GM23338 (cell line): ENCODE data around the gene BOK. TPM values are rescaled to one million over a fixed set of nuclear protein-coding genes. Genes with fewer than 3 reads are reported as not detected.

Source experiments
- ATAC-seq: fragments of 200-7000 bp; cut with Tn5 transposase; 3 replicates; pipeline ENCODE4 v1.9.1; 2020
- DNase-seq: peaks from one replicate; pipeline ENCODE4 v3.0.0-alpha.2; 2015; ENCODE audit warnings: low spot score
- H2AFZ ChIP-seq: fragments of 200-600 bp; sonication (generic); 2 replicates; pipeline ENCODE4 v1.8.0; 2016; ENCODE audit warnings: antibody characterized with exemption, mild to moderate bottlenecking, moderate library complexity
- H3F3A ChIP-seq: fragments of 200-600 bp; sonication (generic); replicated peaks from 2 replicates; pipeline ENCODE4 v1.8.0; 2017; ENCODE audit warnings: antibody characterized with exemption, mixed run types, low read depth
- H3K27ac ChIP-seq: fragments of 200-600 bp; sonication (generic); 2 replicates; pipeline ENCODE4 v1.6.1; 2016; ENCODE audit warnings: low read depth
- H3K27me3 ChIP-seq: fragments of 200-600 bp; sonication (generic); 2 replicates; pipeline ENCODE4 v1.8.0; 2016; ENCODE audit warnings: mild to moderate bottlenecking, mixed run types, moderate library complexity; ENCODE audit not compliant: insufficient read depth
- H3K36me3 ChIP-seq: fragments of 200-600 bp; sonication (generic); 2 replicates; pipeline ENCODE4 v1.8.0; 2016; ENCODE audit warnings: mild to moderate bottlenecking; ENCODE audit not compliant: insufficient read depth
- H3K4me1 ChIP-seq: fragments of 200-600 bp; sonication (generic); 2 replicates; pipeline ENCODE4 v1.8.0; 2016; ENCODE audit warnings: mild to moderate bottlenecking, moderate library complexity; ENCODE audit not compliant: insufficient read depth
- H3K4me2 ChIP-seq: fragments of 200-600 bp; sonication (generic); 2 replicates; pipeline ENCODE4 v1.7.1; 2017; ENCODE audit warnings: mixed run types
- H3K4me3 ChIP-seq: fragments of 200-600 bp; sonication (generic); 2 replicates; pipeline ENCODE4 v1.6.1; 2016; ENCODE audit warnings: mixed run types
- H3K79me2 ChIP-seq: fragments of 200-600 bp; sonication (generic); replicated peaks from 2 replicates; pipeline ENCODE4 v1.8.0; 2017; ENCODE audit warnings: mild to moderate bottlenecking; ENCODE audit not compliant: insufficient read depth
- H3K9me2 ChIP-seq: fragments of 200-600 bp; sonication (generic); 2 replicates; pipeline ENCODE4 v1.8.0; 2017; ENCODE audit not compliant: insufficient read depth
- H4K20me1 ChIP-seq: fragments of 200-600 bp; sonication (generic); replicated peaks from 2 replicates; pipeline ENCODE4 v1.8.0; 2017; ENCODE audit warnings: mild to moderate bottlenecking; ENCODE audit not compliant: insufficient read depth
- H3K27ac Mint-ChIP-seq: 2 replicates; pipeline ENCODE4 v1.8.0; 2020; ENCODE audit warnings: inconsistent platforms, mild to moderate bottlenecking, moderate library complexity, mixed read lengths
- H3K27me3 Mint-ChIP-seq: 3 replicates; pipeline ENCODE4 v1.8.0; 2022; ENCODE audit warnings: low read depth, mild to moderate bottlenecking, moderate library complexity, mixed read lengths, inconsistent platforms; ENCODE audit not compliant: insufficient read depth, poor library complexity
- H3K36me3 Mint-ChIP-seq: 3 replicates; pipeline ENCODE4 v1.8.0; 2021; ENCODE audit warnings: low read depth, mild to moderate bottlenecking, inconsistent platforms, moderate library complexity, mixed read lengths
- H3K4me1 Mint-ChIP-seq: 3 replicates; pipeline ENCODE4 v1.8.0; 2020; ENCODE audit warnings: mild to moderate bottlenecking, inconsistent platforms, mixed read lengths
- H3K4me3 Mint-ChIP-seq: 3 replicates; pipeline ENCODE4 v1.8.0; 2021; ENCODE audit warnings: moderate library complexity, mild to moderate bottlenecking, inconsistent platforms, mixed read lengths
- H3K9me3 Mint-ChIP-seq: 3 replicates; pipeline ENCODE4 v1.8.0; 2020; ENCODE audit warnings: moderate library complexity, mild to moderate bottlenecking, inconsistent platforms, mixed read lengths
- CREB1 ChIP-seq: fragments of 250-450 bp; sonication (Bioruptor Pico); IDR thresholded peaks from 2 replicates; pipeline ENCODE4 v1.5.0; 2020; ENCODE audit warnings: low read depth, mild to moderate bottlenecking, moderate library complexity
- EZH2 ChIP-seq: fragments of 200-600 bp; sonication (generic); IDR thresholded peaks from one replicate; pipeline ENCODE4 v1.8.0; 2017; ENCODE audit warnings: antibody characterized with exemption, mild to moderate bottlenecking, low read depth; ENCODE audit not compliant: unreplicated experiment
- EZH2phosphoT487 ChIP-seq: fragments of 200-600 bp; sonication (generic); IDR thresholded peaks from one replicate; pipeline ENCODE4 v1.8.1; 2018; ENCODE audit warnings: antibody characterized with exemption; ENCODE audit not compliant: unreplicated experiment
- JUNB ChIP-seq: IDR thresholded peaks from one replicate; pipeline ENCODE4 v1.6.1; 2016; ENCODE audit warnings: antibody characterized with exemption; ENCODE audit not compliant: unreplicated experiment
- NANOG ChIP-seq: IDR thresholded peaks from 2 replicates; pipeline ENCODE4 v1.6.1; 2016; ENCODE audit warnings: antibody characterized with exemption, borderline replicate concordance
- POLR2AphosphoS5 ChIP-seq: IDR thresholded peaks from 2 replicates; pipeline ENCODE4 v1.6.1; 2016; ENCODE audit warnings: antibody characterized with exemption, low read depth
- STAT1 ChIP-seq: IDR thresholded peaks from one replicate; pipeline ENCODE4 v1.6.1; 2016; ENCODE audit warnings: antibody characterized with exemption; ENCODE audit not compliant: unreplicated experiment
- ZNF114 ChIP-seq: fragments of 250-450 bp; sonication (Bioruptor Pico); IDR thresholded peaks from 2 replicates; pipeline ENCODE4 v1.5.0; 2020; ENCODE audit warnings: mild to moderate bottlenecking, moderate library complexity
- ZNF331 ChIP-seq: fragments of 250-450 bp; sonication (Bioruptor Pico); IDR thresholded peaks from 2 replicates; pipeline ENCODE4 v1.5.0; 2020; ENCODE audit warnings: low read depth, mild to moderate bottlenecking, moderate library complexity
- ZNF462 ChIP-seq: fragments of 250-450 bp; sonication (Bioruptor Pico); IDR thresholded peaks from 2 replicates; pipeline ENCODE4 v1.5.0; 2020; ENCODE audit warnings: mild to moderate bottlenecking, moderate library complexity
- polyA plus RNA-seq: library from polyadenylated mRNA; unstranded; fragments of >200 nt; fragmentation: Nextera tagmentation; extraction: Ambion mirVana; gene quantifications from 2 replicates; pipeline ENCODE4 v1.2.1, GENCODE V29; 2016
- total RNA-seq: library from RNA; depleted of rRNA; stranded (reverse); fragments of >200 nt; shearing (Covaris generic); gene quantifications from 2 replicates; pipeline ENCODE4 v1.2.3, GENCODE V29; 2014
- TF ChIP-seq, protein P1 (sequence below): IDR thresholded peaks from one replicate; pipeline ENCODE4 v1.6.1; 2018; ENCODE audit warnings: antibody characterized with exemption; ENCODE audit not compliant: unreplicated experiment
- TF ChIP-seq, protein P2 (sequence below): IDR thresholded peaks from 2 replicates; pipeline ENCODE4 v1.6.1; 2016; ENCODE audit warnings: antibody characterized with exemption
- TF ChIP-seq, protein P3 (sequence below), 2 experiments: fragments of 200-600 bp in 1 of 2; sonication (generic) in 1 of 2; conservative IDR thresholded peaks; 2 replicates each; pipeline versions ENCODE4 v1.5.1 to v1.6.1; 2016 to 2017; ENCODE audit warnings: antibody characterized with exemption in 2 of 2, low read depth in 2 of 2, mild to moderate bottlenecking in 2 of 2, moderate library complexity in 1 of 2

BOK gene
- total and polyA plus RNA-seq, 2 experiments from 2014 or later: 13.5 to 36.7 TPM

- Mint-ChIP-seq H3K36me3 (peaks cover 8% of the 10 kb centered on the region; the same call in 2 of the 3 replicates), H3K27ac (no peak overlapping the region), H3K27me3 (peaks cover 23% of the 10 kb centered on the region), H3K4me3 (peak overlapping the region; percentile 75; the same call in 1 of the 3 replicates), H3K4me1 (peaks cover 13% of the 10 kb centered on the region), H3K9me3 (peaks cover 18% of the 10 kb centered on the region)
- Histone ChIP-seq H3K9me2 (no peaks in the 10 kb centered on the region), H3K4me3 (no peak overlapping the region), H4K20me1 (peaks cover 14% of the 10 kb centered on the region), H3F3A (no peaks in the 10 kb centered on the region), H3K4me1 (peaks cover 3% of the 10 kb centered on the region), H2AFZ (no peak overlapping the region), H3K36me3 (no peaks in the 10 kb centered on the region), H3K79me2 (peaks cover 4% of the 10 kb centered on the region), H3K27ac (no peak overlapping the region), H3K27me3 (peaks cover 8% of the 10 kb centered on the region; the same call in 1 of the 2 replicates), H3K4me2 (no peak overlapping the region)
- no peak for TF ChIP-seq CREB1
- TF ChIP-seq ZNF331: no peak
- TF ChIP-seq ZNF114 (CRISPR knock-in tag): no peak
- TF ChIP-seq STAT1: no peak
- TF ChIP-seq EZH2: no peak
- TF ChIP-seq EZH2phosphoT487: no peak
- TF ChIP-seq, protein P1, sequence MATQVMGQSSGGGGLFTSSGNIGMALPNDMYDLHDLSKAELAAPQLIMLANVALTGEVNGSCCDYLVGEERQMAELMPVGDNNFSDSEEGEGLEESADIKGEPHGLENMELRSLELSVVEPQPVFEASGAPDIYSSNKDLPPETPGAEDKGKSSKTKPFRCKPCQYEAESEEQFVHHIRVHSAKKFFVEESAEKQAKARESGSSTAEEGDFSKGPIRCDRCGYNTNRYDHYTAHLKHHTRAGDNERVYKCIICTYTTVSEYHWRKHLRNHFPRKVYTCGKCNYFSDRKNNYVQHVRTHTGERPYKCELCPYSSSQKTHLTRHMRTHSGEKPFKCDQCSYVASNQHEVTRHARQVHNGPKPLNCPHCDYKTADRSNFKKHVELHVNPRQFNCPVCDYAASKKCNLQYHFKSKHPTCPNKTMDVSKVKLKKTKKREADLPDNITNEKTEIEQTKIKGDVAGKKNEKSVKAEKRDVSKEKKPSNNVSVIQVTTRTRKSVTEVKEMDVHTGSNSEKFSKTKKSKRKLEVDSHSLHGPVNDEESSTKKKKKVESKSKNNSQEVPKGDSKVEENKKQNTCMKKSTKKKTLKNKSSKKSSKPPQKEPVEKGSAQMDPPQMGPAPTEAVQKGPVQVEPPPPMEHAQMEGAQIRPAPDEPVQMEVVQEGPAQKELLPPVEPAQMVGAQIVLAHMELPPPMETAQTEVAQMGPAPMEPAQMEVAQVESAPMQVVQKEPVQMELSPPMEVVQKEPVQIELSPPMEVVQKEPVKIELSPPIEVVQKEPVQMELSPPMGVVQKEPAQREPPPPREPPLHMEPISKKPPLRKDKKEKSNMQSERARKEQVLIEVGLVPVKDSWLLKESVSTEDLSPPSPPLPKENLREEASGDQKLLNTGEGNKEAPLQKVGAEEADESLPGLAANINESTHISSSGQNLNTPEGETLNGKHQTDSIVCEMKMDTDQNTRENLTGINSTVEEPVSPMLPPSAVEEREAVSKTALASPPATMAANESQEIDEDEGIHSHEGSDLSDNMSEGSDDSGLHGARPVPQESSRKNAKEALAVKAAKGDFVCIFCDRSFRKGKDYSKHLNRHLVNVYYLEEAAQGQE: no peak
- TF ChIP-seq ZNF462 (CRISPR knock-in tag): no peak
- no peak for TF ChIP-seq NANOG
- TF ChIP-seq, protein P2, sequence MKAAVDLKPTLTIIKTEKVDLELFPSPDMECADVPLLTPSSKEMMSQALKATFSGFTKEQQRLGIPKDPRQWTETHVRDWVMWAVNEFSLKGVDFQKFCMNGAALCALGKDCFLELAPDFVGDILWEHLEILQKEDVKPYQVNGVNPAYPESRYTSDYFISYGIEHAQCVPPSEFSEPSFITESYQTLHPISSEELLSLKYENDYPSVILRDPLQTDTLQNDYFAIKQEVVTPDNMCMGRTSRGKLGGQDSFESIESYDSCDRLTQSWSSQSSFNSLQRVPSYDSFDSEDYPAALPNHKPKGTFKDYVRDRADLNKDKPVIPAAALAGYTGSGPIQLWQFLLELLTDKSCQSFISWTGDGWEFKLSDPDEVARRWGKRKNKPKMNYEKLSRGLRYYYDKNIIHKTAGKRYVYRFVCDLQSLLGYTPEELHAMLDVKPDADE: no peak
- TF ChIP-seq POLR2AphosphoS5: no peak
- TF ChIP-seq JUNB: no peak
- TF ChIP-seq, protein P3, sequence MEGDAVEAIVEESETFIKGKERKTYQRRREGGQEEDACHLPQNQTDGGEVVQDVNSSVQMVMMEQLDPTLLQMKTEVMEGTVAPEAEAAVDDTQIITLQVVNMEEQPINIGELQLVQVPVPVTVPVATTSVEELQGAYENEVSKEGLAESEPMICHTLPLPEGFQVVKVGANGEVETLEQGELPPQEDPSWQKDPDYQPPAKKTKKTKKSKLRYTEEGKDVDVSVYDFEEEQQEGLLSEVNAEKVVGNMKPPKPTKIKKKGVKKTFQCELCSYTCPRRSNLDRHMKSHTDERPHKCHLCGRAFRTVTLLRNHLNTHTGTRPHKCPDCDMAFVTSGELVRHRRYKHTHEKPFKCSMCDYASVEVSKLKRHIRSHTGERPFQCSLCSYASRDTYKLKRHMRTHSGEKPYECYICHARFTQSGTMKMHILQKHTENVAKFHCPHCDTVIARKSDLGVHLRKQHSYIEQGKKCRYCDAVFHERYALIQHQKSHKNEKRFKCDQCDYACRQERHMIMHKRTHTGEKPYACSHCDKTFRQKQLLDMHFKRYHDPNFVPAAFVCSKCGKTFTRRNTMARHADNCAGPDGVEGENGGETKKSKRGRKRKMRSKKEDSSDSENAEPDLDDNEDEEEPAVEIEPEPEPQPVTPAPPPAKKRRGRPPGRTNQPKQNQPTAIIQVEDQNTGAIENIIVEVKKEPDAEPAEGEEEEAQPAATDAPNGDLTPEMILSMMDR (conservative IDR thresholded peaks at IDR 0.05; ENCODE audit: low read depth in 2 of 2): no peak
- DNase-seq (no peak), ATAC-seq (no peak)
These were observed 2.4 kb downstream of the BOK start for GRCh38 chr2:241560883-241561474.
